Spleen (tissue), 7 donors: Measurements from ENCODE around the gene DNAJA2.

ENCODE experiments used
- CTCF ChIP-seq, 11 experiments: fragments of 200-600 bp in 7 of 11; fragments of 450-650 bp in 4 of 11; sonication (generic) in 4 of 11; IDR thresholded peaks in 8 of 11; conservative IDR thresholded peaks in 3 of 11; 1 replicate in 7 of 11; 2 replicates in 4 of 11; pipeline versions ENCODE4 v1.4.0 to v1.8.0; 2016 to 2021; ENCODE audit warnings: antibody characterized with exemption in 11 of 11, inconsistent platforms in 4 of 11, mild to moderate bottlenecking in 1 of 11
- POLR2A ChIP-seq, 3 donors: fragments of 450-650 bp; IDR thresholded peaks; one replicate each; pipeline ENCODE4 v1.5.1; 2017; ENCODE audit warnings: antibody characterized with exemption in 3 of 3, mild to moderate bottlenecking in 1 of 3
- POLR2AphosphoS5 ChIP-seq, 3 donors: sonication (generic); formaldehyde crosslinking; IDR thresholded peaks; one replicate each; pipeline ENCODE4 v1.5.1; 2017; ENCODE audit warnings: antibody characterized with exemption in 3 of 3
- donor health status: DM: no; HTN: no; CAD: no; lungs with moderate emphysema.
- donor health status: DM: no; HTN: no; CAD: no.
- donor health status: DM: no; HTN: no; CAD: no.

GRCh38 chr16:46948548-46949166 lies 24.8 kb downstream of the DNAJA2 start:
- TF ChIP-seq CTCF (IDR thresholded peaks at IDR 0.05 in 8 of 11, conservative IDR thresholded peaks at IDR 0.05 in 3 of 11) (no peak), POLR2A (IDR thresholded peaks at IDR 0.05) (no peak), POLR2AphosphoS5 (IDR thresholded peaks at IDR 0.05) (no peak)
